Astrocyte of the cerebellum (primary cell): ENCODE data around the gene HIPK2.

ENCODE experiments used
- DNase-seq: peaks from one replicate; pipeline ENCODE4 v3.0.0-alpha.2; 2011; ENCODE audit warnings: low read depth
- H3K4me3 ChIP-seq: 2 replicates; pipeline ENCODE4 v1.5.1; 2011; ENCODE audit warnings: mild to moderate bottlenecking, low read depth, low read length, moderate library complexity
- in situ Hi-C: cut with HindIII; loops from 2 replicates; pipeline ENCODE4 v1.10.0; 2017; ENCODE audit warnings: low sequenced_read_pairs
- TF ChIP-seq, protein P1 (sequence below): IDR thresholded peaks from 2 replicates; pipeline ENCODE4 v1.5.1; 2012; ENCODE audit warnings: low read length, low read depth, moderate library complexity, mild to moderate bottlenecking; ENCODE audit errors: missing control alignments

Gene HIPK2

DNA sequence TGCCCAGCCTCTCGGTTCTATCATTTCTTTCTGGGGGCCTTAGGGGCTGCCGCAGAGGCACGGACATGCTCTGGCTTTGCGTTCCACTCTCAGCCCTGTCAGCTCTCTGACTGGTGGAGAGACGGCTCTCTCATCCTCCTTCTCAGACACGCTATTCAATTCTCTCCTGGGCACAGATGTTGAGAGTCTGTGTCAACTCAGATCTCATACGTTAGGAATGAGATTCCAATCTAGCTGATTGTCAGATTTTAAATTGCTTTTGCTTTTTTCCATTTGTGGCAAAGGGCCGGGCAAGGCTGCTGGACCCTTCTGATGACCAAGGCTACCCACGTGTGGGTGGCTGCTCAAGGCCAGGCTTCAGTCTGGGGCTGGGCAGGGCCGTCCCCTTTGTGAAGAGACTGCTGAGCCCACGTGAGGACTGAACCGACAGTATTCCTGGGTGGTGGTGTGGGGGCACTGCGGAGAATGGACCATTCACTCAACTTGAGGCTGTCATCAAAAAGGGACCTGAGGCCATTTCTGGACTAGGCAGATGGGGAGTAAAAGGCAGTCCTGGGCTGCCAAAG, 182.8 kb downstream of the HIPK2 start:
- in situ Hi-C loops, result no loop called here
- TF ChIP-seq, protein P1, sequence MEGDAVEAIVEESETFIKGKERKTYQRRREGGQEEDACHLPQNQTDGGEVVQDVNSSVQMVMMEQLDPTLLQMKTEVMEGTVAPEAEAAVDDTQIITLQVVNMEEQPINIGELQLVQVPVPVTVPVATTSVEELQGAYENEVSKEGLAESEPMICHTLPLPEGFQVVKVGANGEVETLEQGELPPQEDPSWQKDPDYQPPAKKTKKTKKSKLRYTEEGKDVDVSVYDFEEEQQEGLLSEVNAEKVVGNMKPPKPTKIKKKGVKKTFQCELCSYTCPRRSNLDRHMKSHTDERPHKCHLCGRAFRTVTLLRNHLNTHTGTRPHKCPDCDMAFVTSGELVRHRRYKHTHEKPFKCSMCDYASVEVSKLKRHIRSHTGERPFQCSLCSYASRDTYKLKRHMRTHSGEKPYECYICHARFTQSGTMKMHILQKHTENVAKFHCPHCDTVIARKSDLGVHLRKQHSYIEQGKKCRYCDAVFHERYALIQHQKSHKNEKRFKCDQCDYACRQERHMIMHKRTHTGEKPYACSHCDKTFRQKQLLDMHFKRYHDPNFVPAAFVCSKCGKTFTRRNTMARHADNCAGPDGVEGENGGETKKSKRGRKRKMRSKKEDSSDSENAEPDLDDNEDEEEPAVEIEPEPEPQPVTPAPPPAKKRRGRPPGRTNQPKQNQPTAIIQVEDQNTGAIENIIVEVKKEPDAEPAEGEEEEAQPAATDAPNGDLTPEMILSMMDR, result no peak
- no peak overlapping the region for H3K4me3 ChIP-seq
- DNase-seq, result no peak

DNA sequence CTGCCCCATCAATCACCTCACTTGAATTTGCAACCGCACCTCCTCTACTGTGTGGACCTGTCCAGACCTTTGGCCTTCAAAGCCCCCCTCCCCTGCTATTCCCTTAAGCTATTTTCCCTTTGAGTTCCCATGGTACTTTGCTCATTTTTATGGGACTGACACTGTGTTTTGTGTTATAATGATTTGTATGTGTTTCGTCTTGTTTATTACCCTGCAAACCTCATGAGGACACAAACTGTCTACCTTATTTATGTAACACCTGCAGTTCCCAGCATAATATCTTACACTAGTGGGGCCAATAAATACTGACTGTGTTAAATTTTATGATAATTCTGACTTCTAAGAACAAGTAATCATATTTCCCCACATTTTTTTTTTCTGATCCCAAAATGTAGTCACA, 183.7 kb downstream of the HIPK2 start:
- TF ChIP-seq, protein P1, result no peak
- no peak overlapping the region for H3K4me3 ChIP-seq
- DNase-seq, result no peak
- in situ Hi-C loops, result no loop called here

DNA sequence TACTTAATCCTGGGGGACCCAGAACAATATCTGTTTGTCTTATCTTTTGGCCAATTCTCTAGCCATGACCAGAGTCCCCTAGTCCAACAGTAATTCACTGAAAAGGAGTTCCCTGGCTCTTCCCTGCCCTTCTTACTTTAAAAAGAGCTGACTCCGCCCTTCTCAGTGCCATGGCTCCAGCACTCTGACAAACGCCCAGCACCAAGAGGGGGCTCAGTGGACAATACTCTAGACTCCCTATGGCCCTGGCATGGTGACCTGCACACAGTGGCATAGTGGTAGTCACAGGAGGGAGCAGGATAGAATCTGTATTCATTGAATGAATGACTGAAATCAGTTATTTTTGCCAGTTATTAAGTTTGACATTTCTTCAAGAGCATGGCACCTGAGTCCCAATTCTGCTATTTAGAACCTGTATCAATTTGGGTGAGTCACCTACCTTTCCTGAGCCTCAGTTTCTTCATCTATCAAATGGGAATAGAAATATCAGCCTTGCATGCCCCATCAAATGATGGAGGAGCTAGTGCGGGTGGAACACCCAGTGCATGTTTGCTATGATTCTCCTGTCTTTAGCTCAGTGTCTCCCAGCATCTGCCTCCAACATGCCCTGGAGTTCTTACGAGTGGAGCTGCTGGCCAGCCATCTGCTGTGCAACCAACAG, 184.9 kb downstream of the HIPK2 start:
- in situ Hi-C loops, result no loop called here
- TF ChIP-seq, protein P1, result no peak
- no peak for DNase-seq
- H3K4me3 ChIP-seq, result no peak overlapping the region

DNA sequence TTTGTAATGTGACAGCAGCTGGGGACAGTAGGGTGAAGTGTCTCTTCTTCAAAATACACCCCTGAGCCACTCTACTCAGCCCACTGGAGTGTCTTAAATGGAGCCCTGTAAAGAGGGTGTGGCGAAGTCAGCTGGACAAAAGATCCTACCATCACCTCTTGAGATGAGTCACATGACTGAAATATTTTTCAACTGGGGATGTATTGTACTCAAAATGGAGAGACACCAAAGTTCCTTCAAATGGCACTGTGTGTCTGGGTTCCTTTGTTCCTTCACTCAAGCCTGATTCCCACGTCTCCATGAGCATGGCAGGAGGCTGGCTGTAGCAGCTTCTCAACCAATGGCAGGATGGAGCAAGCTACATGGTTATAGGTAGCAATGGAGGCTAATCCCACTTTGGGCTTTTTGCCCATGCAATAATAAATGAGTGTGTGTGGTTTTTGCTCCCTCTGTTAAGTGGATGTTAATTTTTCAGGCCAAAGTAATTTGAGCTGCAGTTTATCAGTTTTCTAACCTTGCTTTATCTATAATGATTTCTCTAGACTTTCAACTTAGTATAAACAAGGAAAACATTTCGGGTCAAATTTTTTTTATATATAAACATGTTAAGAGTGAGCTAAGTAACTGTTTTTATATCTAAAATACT, 186.1 kb downstream of the HIPK2 start:
- H3K4me3 ChIP-seq, result no peak overlapping the region
- in situ Hi-C loops, result no loop called here
- DNase-seq, result no peak
- TF ChIP-seq, protein P1, result no peak

DNA sequence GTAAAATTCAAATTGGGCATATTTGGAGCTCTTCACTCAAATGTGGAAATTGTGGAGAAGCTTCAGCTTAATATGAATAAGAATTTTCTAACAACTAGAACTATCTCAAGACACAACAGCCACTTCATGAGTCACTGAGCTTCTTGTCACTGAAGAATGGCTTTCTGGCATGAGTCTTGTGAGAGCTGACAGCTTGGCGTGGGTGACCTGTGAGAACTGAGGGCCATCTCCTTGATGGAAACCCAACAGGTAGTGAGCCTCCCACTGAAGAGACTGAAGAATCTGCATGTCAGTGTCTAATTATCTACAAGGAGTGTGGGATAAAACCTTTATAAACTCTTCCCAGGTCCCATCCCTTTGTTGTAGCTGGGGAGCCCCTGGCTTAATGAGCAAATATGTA, 188.3 kb downstream of the HIPK2 start:
- in situ Hi-C loops, result no loop called here
- TF ChIP-seq, protein P1, result no peak
- DNase-seq, result no peak

DNA sequence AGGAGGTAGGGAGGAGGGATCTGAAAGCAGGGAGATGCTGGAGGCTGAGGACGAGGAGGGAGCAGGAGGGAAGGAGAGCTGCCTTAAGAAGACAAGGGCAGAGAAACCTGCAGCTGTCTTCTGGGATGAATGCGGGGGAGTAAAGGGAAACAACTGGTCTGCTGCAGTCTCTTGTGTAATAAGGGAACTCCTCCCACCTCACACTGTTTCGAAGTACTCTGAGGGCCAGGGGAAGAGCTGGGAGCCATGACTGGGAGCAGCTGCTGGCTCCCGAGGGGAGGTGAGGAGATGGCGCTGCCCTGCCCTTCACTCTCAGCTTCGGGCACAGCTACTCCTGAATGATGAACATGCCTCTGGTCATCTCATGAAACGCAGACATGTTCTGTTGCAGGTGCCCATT, 189.2 kb downstream of the HIPK2 start:
- H3K4me3 ChIP-seq, result no peak overlapping the region
- in situ Hi-C loops, result no loop called here
- TF ChIP-seq, protein P1, result no peak
- DNase-seq, result no peak

More for the DNA sequence above, 188.3 kb downstream of the HIPK2 start:
- H3K4me3 ChIP-seq, result no peak overlapping the region
